Pancreas (tissue), 10 donors: ENCODE measurements around the gene CEACAM7. TPM values are rescaled to one million over a fixed set of nuclear protein-coding genes. Genes with fewer than 3 reads are reported as not detected.
A peak's percentile ranks its signal among the peaks of the same experiment; 100 is the strongest.

Experiments used
- ATAC-seq, 4 donors: fragments of 200-7000 bp; cut with Tn5 transposase; one replicate each; pipeline versions ENCODE4 v1.8.0 to v1.9.1; 2020; ENCODE audit warnings: mild to moderate bottlenecking in 4 of 4, moderate library complexity in 4 of 4
- DNase-seq, 6 donors: peaks; one replicate each; pipeline ENCODE4 v3.0.0-alpha.2; 2020
- FAIRE-seq: peaks from 2 replicates; lab custom pipeline; 2012; peaks lifted over from hg19 to GRCh38; lab: Jason Lieb, UNC
- H3K27ac ChIP-seq, 4 donors: fragments of 200-600 bp; sonication (generic); 1 replicate in 3 of 4; 2 replicates in 1 of 4; pipeline versions ENCODE4 v1.5.0 to v1.8.0; 2020
- H3K27me3 ChIP-seq, 4 donors: fragments of 200-600 bp; one replicate each; pipeline ENCODE4 v1.8.0; 2021
- H3K36me3 ChIP-seq, 3 donors: fragments of 200-600 bp; sonication (generic) in 1 of 3; one replicate each; pipeline versions ENCODE4 v1.5.0 to v1.8.0; 2020 to 2021
- H3K4me1 ChIP-seq, 3 donors: fragments of 200-600 bp; one replicate each; pipeline ENCODE4 v1.8.0; 2021
- H3K4me3 ChIP-seq, 4 donors: fragments of 200-600 bp; sonication (generic) in 2 of 4; one replicate each; pipeline versions ENCODE4 v1.5.0 to v1.8.0; 2020 to 2021
- H3K9me3 ChIP-seq, 4 donors: fragments of 200-600 bp; one replicate each; pipeline ENCODE4 v1.8.0; 2021
- WGBS, 2 donors: extraction: QIAGEN DNeasy Blood & Tissue Kit; methylation state at CpG; one replicate each; pipeline ENCODE4 v1.1.7; 2013; 5-methylcytosine and 5-hydroxymethylcytosine counted together
- intact Hi-C, 3 donors: fragments of 100-400 bp; cut with DNase I; formaldehyde crosslinking; loops; one replicate each; pipeline versions ENCODE4 v1.11.1 to v1.14.2; 2022
- polyA plus RNA-seq, 2 donors: library from polyadenylated mRNA; stranded (reverse); fragments of 200-250 nt; gene quantifications; one replicate each; pipeline ENCODE4 v1.2.3, GENCODE V29; 2013
- total RNA-seq, 6 donors: library from RNA; stranded (reverse); fragmentation: NEBNext Ultra II Directional in 4 of 6; extraction: Animal tissue kit (Norgen Biotek cat#: 25700) in 4 of 6; gene quantifications; one replicate each; pipeline versions ENCODE4 v1.2.1 to v1.2.4, GENCODE V29; 2021 to 2023
- TF ChIP-seq, protein P1 (sequence below), 4 donors: fragments of 200-600 bp; sonication (generic) in 3 of 4; IDR thresholded peaks; one replicate each; pipeline versions ENCODE4 v1.5.0 to v1.8.0; 2021; ENCODE audit warnings: antibody characterized with exemption in 4 of 4
- donor health status: healthy with polysubstance abuse.
- donor health status: DM: no; HTN: no; CAD: no; lungs with moderate emphysema.
- donor health status: DM: no; HTN: no; CAD: no.
- donor health status: control.
- donor health status: control.
- donor health status: Bipolar disorder and iron deficiency.
- donor health status: DM: yes; HTN: yes; CAD: no.
- donor health status: DM: no; HTN: no; CAD: no.
- donor health status: DM: no; HTN: no; CAD: no.
- donor health status: DM: yes; HTN: yes; CAD: no.

Gene CEACAM7
- total and polyA plus RNA-seq, 8 donors: 1.2 to 6.4 (median 2.6) TPM

DNA sequence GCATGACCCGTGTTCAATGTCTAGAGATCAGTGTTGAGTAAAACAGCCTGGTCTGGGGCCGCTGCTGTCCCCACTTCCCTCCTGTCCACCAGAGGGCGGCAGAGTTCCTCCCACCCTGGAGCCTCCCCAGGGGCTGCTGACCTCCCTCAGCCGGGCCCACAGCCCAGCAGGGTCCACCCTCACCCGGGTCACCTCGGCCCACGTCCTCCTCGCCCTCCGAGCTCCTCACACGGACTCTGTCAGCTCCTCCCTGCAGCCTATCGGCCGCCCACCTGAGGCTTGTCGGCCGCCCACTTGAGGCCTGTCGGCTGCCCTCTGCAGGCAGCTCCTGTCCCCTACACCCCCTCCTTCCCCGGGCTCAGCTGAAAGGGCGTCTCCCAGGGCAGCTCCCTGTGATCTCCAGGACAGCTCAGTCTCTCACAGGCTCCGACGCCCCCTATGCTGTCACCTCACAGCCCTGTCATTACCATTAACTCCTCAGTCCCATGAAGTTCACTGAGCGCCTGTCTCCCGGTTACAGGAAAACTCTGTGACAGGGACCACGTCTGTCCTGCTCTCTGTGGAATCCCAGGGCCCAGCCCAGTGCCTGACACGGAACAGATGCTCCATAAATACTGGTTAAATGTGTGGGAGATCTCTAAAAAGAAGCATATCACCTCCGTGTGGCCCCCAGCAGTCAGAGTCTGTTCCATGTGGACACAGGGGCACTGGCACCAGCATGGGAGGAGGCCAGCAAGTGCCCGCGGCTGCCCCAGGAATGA is 18.9 kb upstream of the CEACAM7 start:
- Histone ChIP-seq H3K27me3 (no peaks in the 10 kb centered on the region), H3K36me3 (no peaks in the 10 kb centered on the region), H3K4me1 (no peaks in the 10 kb centered on the region), H3K9me3 (no peaks in the 10 kb centered on the region), H3K4me3 (peak overlapping the region in 2 of 4 donors; percentile 33 to 44), H3K27ac (no peak overlapping the region)
- 12 to 15% methylated on average over 24 to 26 of the region's 26 CpGs for WGBS, 2 donors
- peak; percentile 54 to 88 (median 76) for DNase-seq
- no peak for FAIRE-seq
- intact Hi-C loops: no loop called here
- TF ChIP-seq, protein P1, sequence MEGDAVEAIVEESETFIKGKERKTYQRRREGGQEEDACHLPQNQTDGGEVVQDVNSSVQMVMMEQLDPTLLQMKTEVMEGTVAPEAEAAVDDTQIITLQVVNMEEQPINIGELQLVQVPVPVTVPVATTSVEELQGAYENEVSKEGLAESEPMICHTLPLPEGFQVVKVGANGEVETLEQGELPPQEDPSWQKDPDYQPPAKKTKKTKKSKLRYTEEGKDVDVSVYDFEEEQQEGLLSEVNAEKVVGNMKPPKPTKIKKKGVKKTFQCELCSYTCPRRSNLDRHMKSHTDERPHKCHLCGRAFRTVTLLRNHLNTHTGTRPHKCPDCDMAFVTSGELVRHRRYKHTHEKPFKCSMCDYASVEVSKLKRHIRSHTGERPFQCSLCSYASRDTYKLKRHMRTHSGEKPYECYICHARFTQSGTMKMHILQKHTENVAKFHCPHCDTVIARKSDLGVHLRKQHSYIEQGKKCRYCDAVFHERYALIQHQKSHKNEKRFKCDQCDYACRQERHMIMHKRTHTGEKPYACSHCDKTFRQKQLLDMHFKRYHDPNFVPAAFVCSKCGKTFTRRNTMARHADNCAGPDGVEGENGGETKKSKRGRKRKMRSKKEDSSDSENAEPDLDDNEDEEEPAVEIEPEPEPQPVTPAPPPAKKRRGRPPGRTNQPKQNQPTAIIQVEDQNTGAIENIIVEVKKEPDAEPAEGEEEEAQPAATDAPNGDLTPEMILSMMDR (IDR thresholded peaks at IDR 0.05): peak; percentile 73 to 96 (median 90)
- ATAC-seq: peak; percentile 95 to 97 (median 96)

DNA sequence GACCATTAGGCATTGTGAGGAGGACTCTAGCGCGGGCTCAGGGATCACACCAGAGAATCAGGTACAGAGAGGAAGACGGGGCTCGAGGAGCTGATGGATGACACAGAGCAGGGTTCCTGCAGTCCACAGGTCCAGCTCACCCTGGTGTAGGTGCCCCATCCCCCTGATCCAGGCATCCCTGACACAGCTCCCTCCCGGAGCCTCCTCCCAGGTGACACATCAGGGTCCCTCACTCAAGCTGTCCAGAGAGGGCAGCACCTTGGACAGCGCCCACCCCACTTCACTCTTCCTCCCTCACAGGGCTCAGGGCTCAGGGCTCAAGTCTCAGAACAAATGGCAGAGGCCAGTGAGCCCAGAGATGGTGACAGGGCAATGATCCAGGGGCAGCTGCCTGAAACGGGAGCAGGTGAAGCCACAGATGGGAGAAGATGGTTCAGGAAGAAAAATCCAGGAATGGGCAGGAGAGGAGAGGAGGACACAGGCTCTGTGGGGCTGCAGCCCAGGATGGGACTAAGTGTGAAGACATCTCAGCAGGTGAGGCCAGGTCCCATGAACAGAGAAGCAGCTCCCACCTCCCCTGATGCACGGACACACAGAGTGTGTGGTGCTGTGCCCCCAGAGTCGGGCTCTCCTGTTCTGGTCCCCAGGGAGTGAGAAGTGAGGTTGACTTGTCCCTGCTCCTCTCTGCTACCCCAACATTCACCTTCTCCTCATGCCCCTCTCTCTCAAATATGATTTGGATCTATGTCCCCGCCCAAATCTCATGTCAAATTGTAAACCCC is 17.5 kb upstream of the CEACAM7 start:
- H3K9me3 ChIP-seq: no peaks in the 10 kb centered on the region
- DNase-seq: peak in 2 of 6 donors; percentile 32 to 60
- H3K4me3 ChIP-seq: no peak overlapping the region
- no peaks in the 10 kb centered on the region for H3K4me1 ChIP-seq
- no peak overlapping the region for H3K27ac ChIP-seq
- intact Hi-C loops: no loop called here
- 28 to 35% methylated on average over 10 of the region's 10 CpGs for WGBS, 2 donors
- no peaks in the 10 kb centered on the region for H3K36me3 ChIP-seq
- ATAC-seq: peak in 3 of 4 donors; percentile 41 to 56 (median 48)
- no peak for FAIRE-seq
- no peaks in the 10 kb centered on the region for H3K27me3 ChIP-seq
- TF ChIP-seq, protein P1 (IDR thresholded peaks at IDR 0.05): no peak

DNA sequence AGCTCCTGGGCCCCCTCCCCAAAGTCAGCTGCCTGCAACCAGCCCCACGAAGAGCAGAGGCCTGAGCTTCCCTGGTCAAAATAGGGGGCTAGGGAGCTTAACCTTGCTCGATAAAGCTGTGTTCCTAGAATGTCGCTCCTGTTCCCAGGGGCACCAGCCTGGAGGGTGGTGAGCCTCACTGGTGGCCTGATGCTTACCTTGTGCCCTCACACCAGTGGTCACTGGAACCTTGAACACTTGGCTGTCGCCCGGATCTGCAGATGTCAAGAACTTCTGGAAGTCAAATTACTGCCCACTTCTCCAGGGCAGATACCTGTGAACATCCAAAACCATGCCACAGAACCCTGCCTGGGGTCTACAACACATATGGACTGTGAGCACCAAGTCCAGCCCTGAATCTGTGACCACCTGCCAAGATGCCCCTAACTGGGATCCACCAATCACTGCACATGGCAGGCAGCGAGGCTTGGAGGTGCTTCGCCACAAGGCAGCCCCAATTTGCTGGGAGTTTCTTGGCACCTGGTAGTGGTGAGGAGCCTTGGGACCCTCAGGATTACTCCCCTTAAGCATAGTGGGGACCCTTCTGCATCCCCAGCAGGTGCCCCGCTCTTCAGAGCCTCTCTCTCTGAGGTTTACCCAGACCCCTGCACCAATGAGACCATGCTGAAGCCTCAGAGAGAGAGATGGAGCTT is 15.7 kb upstream of the CEACAM7 start:
- FAIRE-seq: no peak

DNA sequence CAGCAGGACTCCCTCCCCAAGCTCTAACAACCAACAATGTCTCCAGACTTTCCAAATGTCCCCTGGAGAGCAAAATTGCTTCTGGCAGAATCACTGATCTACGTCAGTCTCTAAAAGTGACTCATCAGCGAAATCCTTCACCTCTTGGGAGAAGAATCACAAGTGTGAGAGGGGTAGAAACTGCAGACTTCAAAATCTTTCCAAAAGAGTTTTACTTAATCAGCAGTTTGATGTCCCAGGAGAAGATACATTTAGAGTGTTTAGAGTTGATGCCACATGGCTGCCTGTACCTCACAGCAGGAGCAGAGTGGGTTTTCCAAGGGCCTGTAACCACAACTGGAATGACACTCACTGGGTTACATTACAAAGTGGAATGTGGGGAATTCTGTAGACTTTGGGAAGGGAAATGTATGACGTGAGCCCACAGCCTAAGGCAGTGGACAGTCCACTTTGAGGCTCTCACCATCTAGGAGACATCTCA is 14.1 kb upstream of the CEACAM7 start:
- no peak overlapping the region for H3K4me3 ChIP-seq
- FAIRE-seq: no peak
- no peak for DNase-seq
- 51 to 58% methylated on average over 3 of the region's 3 CpGs for WGBS, 2 donors
- intact Hi-C loops: no loop called here
- H3K36me3 ChIP-seq: no peaks in the 10 kb centered on the region
- TF ChIP-seq, protein P1 (IDR thresholded peaks at IDR 0.05): no peak
- peak overlapping the region in 1 of 4 donors; percentile 78 for H3K27ac ChIP-seq
- no peak for ATAC-seq
- no peaks in the 10 kb centered on the region for H3K27me3 ChIP-seq
- no peaks in the 10 kb centered on the region for H3K9me3 ChIP-seq
- peaks cover 0 to 14% (median 4%) of the 10 kb centered on the region in 3 donors for H3K4me1 ChIP-seq

More for the DNA sequence above, 15.7 kb upstream of the CEACAM7 start:
- TF ChIP-seq, protein P1 (IDR thresholded peaks at IDR 0.05): no peak
- Histone ChIP-seq H3K4me1 (peaks cover 0 to 9% (median 4%) of the 10 kb centered on the region in 3 donors), H3K27ac (no peak overlapping the region), H3K9me3 (no peaks in the 10 kb centered on the region), H3K4me3 (no peak overlapping the region), H3K27me3 (no peaks in the 10 kb centered on the region), H3K36me3 (no peaks in the 10 kb centered on the region)
- ATAC-seq (no peak), DNase-seq (peak in 1 of 6 donors; percentile 29)
- intact Hi-C loops: no loop called here
- WGBS, 2 donors: 58 to 72% methylated on average over 8 of the region's 8 CpGs
